ENCODE measurements around the gene C1orf232.

C1orf232 gene

GRCh38 chr1:26200413-26200812, 31.6 kb upstream of the C1orf232 start:
- no peak overlapping the region for H3K4me3 ChIP-seq (replicated peaks; ENCODE audit: low read depth, low read length)
- no peak for TF ChIP-seq CTCF (IDR thresholded peaks at IDR 0.05; ENCODE audit: low read depth, low read length, missing control alignments)
- DNase-seq (ENCODE audit: extremely low read depth, low read depth) = no peak

DNA sequence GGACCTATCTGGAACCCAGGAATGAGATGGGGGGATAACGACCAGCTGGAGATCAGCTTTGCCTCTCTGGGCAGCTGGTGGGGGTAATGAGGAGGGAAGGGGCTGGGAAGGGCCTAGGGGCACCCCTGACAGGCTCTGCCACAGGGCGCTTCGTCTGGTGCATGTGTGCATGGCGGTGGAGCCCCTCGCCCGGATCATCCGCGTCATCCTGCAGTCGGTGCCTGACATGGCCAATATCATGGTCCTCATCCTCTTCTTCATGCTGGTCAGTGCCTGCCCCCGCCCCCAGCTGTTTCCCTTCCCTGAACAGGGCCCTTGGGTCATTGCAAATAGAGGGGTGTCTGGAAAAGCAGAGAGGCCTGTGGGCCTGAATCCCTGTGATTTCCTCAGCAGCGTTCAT, 29.1 kb upstream of the C1orf232 start:
- no peak for DNase-seq (ENCODE audit: extremely low read depth, low read depth)
- no peak for TF ChIP-seq CTCF (IDR thresholded peaks at IDR 0.05; ENCODE audit: low read depth, low read length, missing control alignments)
- H3K4me3 ChIP-seq (replicated peaks; ENCODE audit: low read depth, low read length) = no peak overlapping the region

DNA sequence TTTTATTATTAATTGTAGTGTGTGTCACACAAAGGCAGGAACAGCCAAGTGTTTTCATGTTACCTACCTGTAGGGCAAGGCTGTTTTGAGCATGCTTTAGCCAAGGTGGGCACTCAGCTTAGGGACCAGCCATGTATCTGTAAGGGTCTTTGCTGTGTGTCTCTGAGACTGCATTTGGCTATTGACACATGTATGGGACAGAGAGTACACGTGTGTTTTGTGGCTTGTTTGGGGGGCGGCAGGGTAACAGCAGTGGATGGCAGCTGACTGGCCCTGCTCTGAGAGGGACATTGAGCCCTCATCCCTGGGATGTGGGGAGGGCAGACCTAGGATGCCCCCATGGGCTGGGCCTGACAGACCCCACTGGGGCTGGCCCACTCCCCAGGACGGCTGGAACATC, 28.5 kb upstream of the C1orf232 start:
- no peak for DNase-seq (ENCODE audit: extremely low read depth, low read depth)
- TF ChIP-seq CTCF (IDR thresholded peaks at IDR 0.05; ENCODE audit: low read depth, low read length, missing control alignments) = no peak
- H3K4me3 ChIP-seq (replicated peaks; ENCODE audit: low read depth, low read length) = no peak overlapping the region

GRCh38 chr1:26195805-26196204, 27.0 kb upstream of the C1orf232 start:
- no peak for DNase-seq (ENCODE audit: extremely low read depth, low read depth)
- no peak for TF ChIP-seq CTCF (IDR thresholded peaks at IDR 0.05; ENCODE audit: low read depth, low read length, missing control alignments)

GRCh38 chr1:26191739-26192138, 23.0 kb upstream of the C1orf232 start:
- TF ChIP-seq CTCF (IDR thresholded peaks at IDR 0.05; ENCODE audit: low read depth, low read length, missing control alignments) = no peak
- H3K4me3 ChIP-seq (replicated peaks; ENCODE audit: low read depth, low read length) = no peak overlapping the region
- no peak for DNase-seq (ENCODE audit: extremely low read depth, low read depth)

More at GRCh38 chr1:26195805-26196204, 27.0 kb upstream of the C1orf232 start:
- no peak overlapping the region for H3K4me3 ChIP-seq (replicated peaks; ENCODE audit: low read depth, low read length)

DNA sequence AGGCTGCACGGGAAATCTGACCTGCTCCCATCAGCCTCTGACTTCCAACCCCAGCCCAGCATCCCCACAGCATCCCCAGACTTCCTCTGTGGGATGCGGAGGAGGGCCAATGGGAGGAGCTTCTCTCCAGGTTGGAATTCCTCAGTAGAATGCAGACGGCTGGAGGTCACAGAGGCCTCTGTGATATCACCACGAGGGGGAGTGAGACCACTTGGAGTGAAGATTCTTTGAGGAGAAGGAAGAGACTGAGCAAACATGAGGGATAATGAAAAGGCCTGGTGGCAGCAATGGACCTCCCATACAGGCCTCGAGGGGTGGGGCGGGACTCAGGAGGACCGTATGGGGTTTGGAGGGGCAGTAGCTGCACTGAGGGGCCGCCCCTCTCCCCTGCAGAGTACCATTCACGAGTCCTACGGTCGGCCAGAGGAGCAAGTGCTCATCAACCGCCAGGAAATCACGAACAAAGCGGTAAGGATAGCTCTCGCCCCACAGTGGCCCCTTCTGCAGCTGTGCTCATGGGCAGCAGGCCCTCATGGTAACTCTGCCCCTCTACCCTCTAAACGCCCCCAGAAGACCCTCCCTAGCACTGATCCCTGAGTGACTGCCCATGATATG, 21.7 kb upstream of the C1orf232 start, which contains the start of gene CATSPER4:
Gene CATSPER4, plus strand, starts transcription at position 230 of the 615 bp plus-strand sequence. Its CDS starts 26 bp downstream, at position 256.
- TF ChIP-seq CTCF (IDR thresholded peaks at IDR 0.05; ENCODE audit: low read depth, low read length, missing control alignments) = no peak
- no peak for DNase-seq (ENCODE audit: extremely low read depth, low read depth)

More for the DNA sequence above, 21.7 kb upstream of the C1orf232 start, which contains the start of gene CATSPER4:
- no peak within 1 kb of the TSS for H3K4me3 ChIP-seq (replicated peaks; ENCODE audit: low read depth, low read length)
